GM10266 (cell line): ENCODE measurements around the gene ZNF124.
"Not testable (repeated sequence)": the region's sequence is repeated elsewhere in the genome, so short reads cannot be mapped to it uniquely, and the experiment has no call there.

Source experiments
- DNase-seq: peaks from one replicate; pipeline ENCODE4 v3.0.0; 2012; ENCODE audit errors: extremely low spot score
- CTCF ChIP-seq: IDR thresholded peaks from 2 replicates; pipeline ENCODE4 v1.5.1; 2012; ENCODE audit warnings: mild to moderate bottlenecking, low read depth; ENCODE audit not compliant: control insufficient read depth, insufficient read depth; ENCODE audit errors: missing control alignments

ZNF124 gene

GRCh38 chr1:247171875-247172563 is at the start of gene ZNF124:
ZNF124 (minus strand) TSS chr1:247172020; CDS start chr1:247171877, 143 bp downstream.
- DNase-seq, result not testable (repeated sequence)

- not testable (repeated sequence) for DNase-seq
Measured at GRCh38 chr1:247220280-247220679, 48.5 kb upstream of the ZNF124 start.

GRCh38 chr1:247218121-247218651 is 46.4 kb upstream of the ZNF124 start:
- no peak for DNase-seq
- no peak for TF ChIP-seq CTCF

- TF ChIP-seq CTCF, result no peak
Measured at GRCh38 chr1:247216261-247216660, 44.4 kb upstream of the ZNF124 start.

GRCh38 chr1:247212627-247213617 is 41.1 kb upstream of the ZNF124 start:
- no peak for TF ChIP-seq CTCF
- DNase-seq, result no peak

More at GRCh38 chr1:247216261-247216660, 44.4 kb upstream of the ZNF124 start:
- no peak for DNase-seq

- DNase-seq, result peak; percentile 67
- no peak for TF ChIP-seq CTCF
Measured at GRCh38 chr1:247212012-247212411, 40.2 kb upstream of the ZNF124 start.

GRCh38 chr1:247211339-247211738 is 39.5 kb upstream of the ZNF124 start:
- no peak for TF ChIP-seq CTCF
- DNase-seq, result no peak

- no peak for TF ChIP-seq CTCF
- peak; percentile 95 for DNase-seq
Measured at GRCh38 chr1:247210376-247211117, 38.7 kb upstream of the ZNF124 start.
